ENCODE results near the gene NPL. TPM values are rescaled to one million over a fixed set of nuclear protein-coding genes. Genes with fewer than 3 reads are reported as not detected.

NPL gene
- total RNA-seq, 1 donor from 2014 or later, result 16.2 TPM

DNA sequence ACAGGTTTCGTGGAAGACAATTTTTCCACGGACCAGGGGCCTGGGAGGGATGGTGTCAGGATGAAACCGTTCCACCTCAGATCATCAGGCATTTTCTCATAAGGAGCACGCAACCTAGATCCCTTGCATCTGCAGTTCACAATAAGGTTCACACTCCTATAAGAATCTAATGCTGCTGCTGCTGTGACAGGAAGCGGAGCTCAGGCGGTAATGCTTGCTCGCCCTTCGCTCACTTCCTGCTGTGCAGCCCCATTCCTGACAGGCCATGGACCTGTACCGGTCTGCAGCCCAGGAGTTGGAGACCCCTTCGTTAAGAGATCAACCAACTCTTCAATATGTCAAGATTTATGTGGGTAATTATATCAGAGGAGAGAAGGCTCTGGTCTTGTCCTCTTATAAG is 46.2 kb downstream of the NPL start:
- TF ChIP-seq, protein P1, sequence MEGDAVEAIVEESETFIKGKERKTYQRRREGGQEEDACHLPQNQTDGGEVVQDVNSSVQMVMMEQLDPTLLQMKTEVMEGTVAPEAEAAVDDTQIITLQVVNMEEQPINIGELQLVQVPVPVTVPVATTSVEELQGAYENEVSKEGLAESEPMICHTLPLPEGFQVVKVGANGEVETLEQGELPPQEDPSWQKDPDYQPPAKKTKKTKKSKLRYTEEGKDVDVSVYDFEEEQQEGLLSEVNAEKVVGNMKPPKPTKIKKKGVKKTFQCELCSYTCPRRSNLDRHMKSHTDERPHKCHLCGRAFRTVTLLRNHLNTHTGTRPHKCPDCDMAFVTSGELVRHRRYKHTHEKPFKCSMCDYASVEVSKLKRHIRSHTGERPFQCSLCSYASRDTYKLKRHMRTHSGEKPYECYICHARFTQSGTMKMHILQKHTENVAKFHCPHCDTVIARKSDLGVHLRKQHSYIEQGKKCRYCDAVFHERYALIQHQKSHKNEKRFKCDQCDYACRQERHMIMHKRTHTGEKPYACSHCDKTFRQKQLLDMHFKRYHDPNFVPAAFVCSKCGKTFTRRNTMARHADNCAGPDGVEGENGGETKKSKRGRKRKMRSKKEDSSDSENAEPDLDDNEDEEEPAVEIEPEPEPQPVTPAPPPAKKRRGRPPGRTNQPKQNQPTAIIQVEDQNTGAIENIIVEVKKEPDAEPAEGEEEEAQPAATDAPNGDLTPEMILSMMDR (IDR thresholded peaks at IDR 0.05), result no peak
- no peak for TF ChIP-seq POLR2AphosphoS5 (IDR thresholded peaks at IDR 0.05; ENCODE audit: insufficient read depth in 1 of 2, low read depth in 1 of 2)
- TF ChIP-seq POLR2A (IDR thresholded peaks at IDR 0.05), result no peak
- Histone ChIP-seq H3K4me3 (no peak overlapping the region), H3K4me1 (peaks cover 9% of the 10 kb centered on the region), H3K27me3 (no peaks in the 10 kb centered on the region), H3K9me3 (no peaks in the 10 kb centered on the region), H3K36me3 (no peaks in the 10 kb centered on the region), H3K27ac (no peak overlapping the region)
- intact Hi-C loops (cut with DNase I), result no loop called here
- DNase-seq (ENCODE audit: extremely low spot score in 2 of 2), result no peak

DNA sequence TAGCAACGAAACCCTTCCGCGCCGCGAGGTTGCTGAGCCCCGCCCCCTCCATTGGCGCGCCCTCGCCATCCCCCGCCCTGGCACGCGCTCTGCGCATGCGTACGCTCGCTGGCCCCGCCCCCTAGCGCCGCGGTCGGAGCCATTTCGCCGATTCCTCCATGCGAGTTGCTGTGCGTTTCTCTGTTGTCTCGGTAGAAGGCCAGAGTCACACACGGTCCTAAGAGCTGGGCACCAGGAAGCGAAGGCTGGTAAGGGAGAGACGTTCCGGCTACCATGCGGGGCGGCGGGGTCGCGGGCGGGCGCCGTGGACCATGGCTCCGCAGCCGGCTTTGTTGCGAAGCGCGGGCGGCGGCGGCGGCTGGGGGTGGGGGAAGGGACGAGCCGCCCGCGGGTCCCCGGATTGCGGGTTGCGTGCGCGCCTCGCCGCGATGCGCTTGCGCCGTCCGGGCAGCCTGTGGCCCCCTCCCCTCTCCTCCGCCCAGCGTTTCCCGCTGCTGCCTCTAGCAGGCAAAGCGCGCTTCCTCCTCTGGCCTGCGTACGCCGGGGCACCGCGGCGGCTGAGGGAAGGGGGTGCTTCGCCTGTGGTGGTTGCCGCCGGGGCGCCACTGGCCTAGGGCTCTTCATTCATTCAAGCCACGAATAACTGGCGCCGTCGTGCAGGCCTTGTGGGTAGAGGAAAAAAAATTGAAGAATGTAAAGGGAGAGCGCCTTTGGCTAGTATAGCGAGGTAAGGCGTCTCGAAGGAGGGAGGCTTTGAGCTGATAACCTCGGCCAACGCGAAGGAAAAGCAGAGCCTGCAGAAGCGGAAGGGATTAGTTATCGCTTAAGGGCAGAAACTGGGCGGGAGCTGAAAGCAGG is 49.9 kb downstream of the NPL start, which contains the start of gene DHX9:
DHX9 (plus strand) TSS at position 139 of the 858 bp plus-strand sequence. CDS start 3,220 bp downstream, outside the sequence.
- peak within 1 kb of the TSS; percentile 70 to 81 for H3K4me3 ChIP-seq
- intact Hi-C loops (cut with DNase I), result no loop called here
- TF ChIP-seq POLR2AphosphoS5 (IDR thresholded peaks at IDR 0.05; ENCODE audit: insufficient read depth in 1 of 2, low read depth in 1 of 2) (peak; percentile 47 to 96), POLR2A (IDR thresholded peaks at IDR 0.05) (peak in 1 of 2 donors; percentile 92)
- TF ChIP-seq, protein P1 (IDR thresholded peaks at IDR 0.05), result peak in 1 of 3 experiments; percentile 15
- no peaks in the 10 kb centered on the region for H3K9me3 ChIP-seq
- no peaks in the 10 kb centered on the region for H3K27me3 ChIP-seq
- H3K4me1 ChIP-seq, result peaks cover 45% of the 10 kb centered on the region
- H3K36me3 ChIP-seq, result peaks cover 0 to 12% of the 10 kb centered on the region in 2 donors
- peak in 1 of 2 donors; percentile 89 for DNase-seq (ENCODE audit: extremely low spot score in 2 of 2)
- H3K27ac ChIP-seq, result peak within 1 kb of the TSS; percentile 92

DNA sequence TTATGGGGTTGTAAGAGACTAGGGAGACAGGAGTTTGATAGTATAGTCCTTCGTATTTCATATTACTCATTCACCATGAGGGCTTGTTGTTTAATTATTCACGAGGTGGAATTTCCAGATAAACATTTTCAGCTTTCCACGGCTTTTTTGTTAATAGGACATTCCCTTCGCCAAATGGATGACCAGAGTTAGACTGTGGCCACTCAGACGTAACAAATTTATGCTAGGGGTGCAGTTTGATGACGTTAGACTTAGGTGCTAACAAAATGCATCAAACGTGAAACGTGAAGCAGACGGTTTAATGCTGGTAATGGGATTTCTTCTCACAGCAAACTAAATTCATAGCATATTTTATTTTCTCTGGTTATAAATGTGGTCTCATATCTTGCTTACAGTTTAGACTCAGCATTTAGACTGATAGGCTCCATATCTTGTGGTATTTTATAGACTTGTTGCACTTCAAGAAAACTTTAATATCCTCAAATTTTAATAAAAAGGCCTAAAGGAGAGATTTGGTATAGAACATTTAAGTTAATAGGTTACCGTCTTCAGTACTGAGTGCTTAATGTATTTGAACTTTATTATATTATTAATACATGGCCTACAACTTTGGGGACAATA is 51.9 kb downstream of the NPL start:
- Histone ChIP-seq H3K4me1 (peaks cover 51% of the 10 kb centered on the region), H3K9me3 (no peaks in the 10 kb centered on the region), H3K27ac (no peak overlapping the region), H3K36me3 (peaks cover 0 to 30% of the 10 kb centered on the region in 2 donors), H3K27me3 (no peaks in the 10 kb centered on the region), H3K4me3 (peak overlapping the region; percentile 70 to 81)
- intact Hi-C loops (cut with DNase I), result no loop called here
- TF ChIP-seq, protein P1 (IDR thresholded peaks at IDR 0.05), result no peak
- TF ChIP-seq POLR2AphosphoS5 (IDR thresholded peaks at IDR 0.05; ENCODE audit: insufficient read depth in 1 of 2, low read depth in 1 of 2) (no peak), POLR2A (IDR thresholded peaks at IDR 0.05) (no peak)
- DNase-seq (ENCODE audit: extremely low spot score in 2 of 2), result no peak

DNA sequence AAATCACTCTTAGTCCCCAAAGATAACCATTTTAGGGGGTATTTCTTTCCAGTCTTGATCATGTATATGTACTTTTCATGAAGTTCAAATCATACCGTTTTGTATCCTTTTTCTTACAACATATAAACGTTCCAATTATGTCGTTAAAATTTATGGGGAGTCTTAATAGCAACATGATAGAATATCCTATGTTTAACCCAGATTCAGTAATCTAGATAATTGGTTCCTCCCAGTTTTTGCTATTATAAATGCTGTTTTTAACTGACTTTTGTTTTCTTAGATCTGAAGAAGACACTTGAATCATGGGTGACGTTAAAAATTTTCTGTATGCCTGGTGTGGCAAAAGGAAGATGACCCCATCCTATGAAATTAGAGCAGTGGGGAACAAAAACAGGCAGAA is 52.7 kb downstream of the NPL start:
- no peaks in the 10 kb centered on the region for H3K27me3 ChIP-seq
- no peak for DNase-seq (ENCODE audit: extremely low spot score in 2 of 2)
- H3K27ac ChIP-seq, result no peak overlapping the region
- H3K36me3 ChIP-seq, result peaks cover 0 to 33% of the 10 kb centered on the region in 2 donors
- H3K4me1 ChIP-seq, result peaks cover 51% of the 10 kb centered on the region
- intact Hi-C loops (cut with DNase I), result no loop called here
- no peak for TF ChIP-seq POLR2AphosphoS5 (IDR thresholded peaks at IDR 0.05; ENCODE audit: insufficient read depth in 1 of 2, low read depth in 1 of 2)
- TF ChIP-seq, protein P1 (IDR thresholded peaks at IDR 0.05), result no peak
- H3K4me3 ChIP-seq, result no peak overlapping the region
- no peaks in the 10 kb centered on the region for H3K9me3 ChIP-seq

Data from vagina (tissue), 2 donors.